Frontal cortex (tissue), 4 donors: ENCODE measurements around the gene MED29. TPM values are rescaled to one million over a fixed set of nuclear protein-coding genes. Genes with fewer than 3 reads are reported as not detected.

Source experiments
- DNase-seq, 2 donors: peaks; one replicate each; pipeline ENCODE4 v3.0.0; 2012; ENCODE audit warnings: low spot score in 2 of 2
- FAIRE-seq: peaks from 2 replicates; lab custom pipeline; 2012; peaks lifted over from hg19 to GRCh38; lab: Jason Lieb, UNC
- total RNA-seq: library from RNA; depleted of rRNA; stranded (reverse); fragments of >200 nt; gene quantifications from one replicate; pipeline ENCODE4 v1.2.3, GENCODE V29; 2014
- donor health status: control.
- donor health status: control.
- donor health status: control.

Gene MED29, protein sequence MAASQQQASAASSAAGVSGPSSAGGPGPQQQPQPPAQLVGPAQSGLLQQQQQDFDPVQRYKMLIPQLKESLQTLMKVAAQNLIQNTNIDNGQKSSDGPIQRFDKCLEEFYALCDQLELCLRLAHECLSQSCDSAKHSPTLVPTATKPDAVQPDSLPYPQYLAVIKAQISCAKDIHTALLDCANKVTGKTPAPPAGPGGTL
- 9.8 TPM for total RNA-seq

DNA sequence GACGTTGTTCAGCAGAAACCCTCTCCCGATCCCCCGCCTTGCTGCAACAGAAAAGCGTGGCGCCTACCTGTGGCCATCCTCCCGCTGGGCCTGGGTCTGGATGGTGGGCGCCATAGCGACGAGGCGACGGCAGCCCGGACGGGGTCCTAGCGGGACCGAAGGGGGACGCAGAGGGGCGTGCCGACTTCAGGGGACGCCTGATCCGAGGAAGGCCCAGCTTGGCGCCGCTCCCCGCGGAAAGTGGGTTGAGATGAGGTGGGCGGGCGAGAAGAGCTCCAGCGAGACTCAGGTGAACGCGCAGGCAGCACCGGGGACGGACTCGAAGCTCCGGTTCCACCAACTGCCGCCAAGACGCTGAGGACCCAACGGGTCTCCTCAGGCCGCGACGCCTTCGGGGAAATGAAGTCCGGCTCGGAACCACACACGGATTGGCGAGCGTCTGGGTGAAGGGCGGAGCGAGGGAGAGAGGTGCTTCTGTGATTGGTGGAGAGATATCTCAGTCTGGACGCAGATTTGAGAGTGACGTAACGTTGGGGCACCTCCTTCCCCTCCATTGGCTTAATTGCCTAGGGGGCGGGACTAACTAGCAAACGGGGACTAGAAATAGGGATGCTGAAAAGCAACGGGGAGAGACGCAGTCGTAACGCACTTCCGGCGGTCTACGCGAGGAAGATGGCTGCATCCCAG, at the start of gene MED29, which contains the start of gene PAF1:
MED29 (plus strand) TSS at position 628 of the 687 bp plus-strand sequence; CDS start at position 673, 45 bp downstream.
PAF1 (minus strand) TSS at position 356 of the 687 bp plus-strand sequence; CDS start at position 114, 242 bp downstream.
- DNase-seq, result peak; percentile 98 to 99
- FAIRE-seq, result peak; percentile 98

DNA sequence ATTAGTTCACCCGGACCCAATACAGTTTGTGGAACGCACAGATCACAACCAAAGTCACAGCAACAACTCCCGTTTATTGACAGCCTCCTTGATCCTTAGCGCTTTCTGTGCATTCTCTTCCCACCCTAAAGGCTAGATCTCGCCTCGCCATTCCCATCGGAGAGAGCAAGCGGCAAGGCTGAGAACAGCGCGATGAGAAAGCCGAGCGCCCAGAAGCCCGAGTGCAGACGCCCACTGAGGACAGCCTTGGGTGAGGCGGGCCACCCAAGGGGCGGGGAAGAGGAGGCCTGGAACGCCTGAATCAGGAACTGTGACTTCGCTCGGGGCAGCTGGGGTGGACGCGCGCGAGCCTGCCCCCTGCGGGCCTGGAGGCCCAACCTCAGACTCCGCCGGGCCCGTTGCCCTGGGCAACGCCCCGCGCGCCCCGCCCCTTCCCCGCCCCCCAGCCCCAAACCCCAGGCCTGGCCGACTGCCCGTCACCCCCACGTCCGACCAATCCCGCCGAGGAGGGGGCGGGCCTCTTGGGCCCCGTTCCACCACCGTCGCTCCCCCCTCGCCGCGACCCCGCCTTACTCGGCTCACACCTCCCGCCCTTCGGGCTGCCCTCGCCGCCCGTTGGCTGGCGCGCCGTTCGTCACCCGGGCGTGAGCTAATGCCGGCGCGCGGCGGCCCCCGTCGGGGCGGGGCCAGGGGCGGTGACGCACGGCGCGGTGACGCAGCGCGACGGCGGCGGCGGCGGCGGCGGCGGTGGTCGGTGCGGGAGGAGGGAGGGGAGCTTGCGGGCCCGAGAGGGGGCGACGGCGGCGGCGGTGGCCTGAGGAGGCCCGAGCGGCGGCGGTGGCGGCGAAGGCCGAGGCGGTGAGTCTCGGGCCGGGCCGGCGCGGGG, 49.2 kb upstream of the MED29 start, which contains the start of gene SAMD4B:
SAMD4B (plus strand) TSS at position 703 of the 886 bp plus-strand sequence. CDS start 14,473 bp downstream, outside the sequence.
- FAIRE-seq (no peak), DNase-seq (peak; percentile 98 to 99)

DNA sequence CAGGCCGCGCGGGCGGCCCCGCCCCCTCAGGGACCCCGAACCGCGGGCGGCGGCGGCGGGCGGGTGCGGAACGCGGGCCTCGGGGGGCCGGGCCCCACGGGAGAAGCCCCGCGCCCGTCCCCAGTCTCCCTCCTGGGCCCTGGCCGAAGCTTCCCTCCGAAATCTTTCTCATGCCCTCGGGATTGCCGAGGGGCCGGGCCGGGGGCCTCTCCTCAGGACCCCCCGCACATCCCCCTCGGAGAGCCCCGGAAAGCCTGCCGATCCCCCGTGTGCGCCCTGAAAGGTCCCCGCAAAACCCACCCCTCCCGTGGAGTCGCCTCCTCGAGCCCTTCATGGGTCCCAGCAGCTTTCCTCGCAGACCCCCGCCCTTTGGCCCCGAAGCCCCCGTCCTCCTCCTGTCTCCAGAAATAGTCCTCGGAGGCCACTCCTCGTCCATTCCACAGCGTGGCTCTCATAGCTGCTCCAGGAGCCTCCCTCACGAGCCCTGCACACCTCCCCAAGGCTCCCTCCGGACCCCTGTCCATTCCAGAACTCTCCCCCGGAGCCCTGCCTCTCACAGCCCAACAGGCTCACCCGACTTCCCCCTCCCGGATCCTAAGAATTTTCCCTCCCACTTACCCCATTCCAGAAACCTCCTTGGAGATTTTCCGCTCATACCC, 48.4 kb upstream of the MED29 start:
- DNase-seq (no peak), FAIRE-seq (no peak)

DNA sequence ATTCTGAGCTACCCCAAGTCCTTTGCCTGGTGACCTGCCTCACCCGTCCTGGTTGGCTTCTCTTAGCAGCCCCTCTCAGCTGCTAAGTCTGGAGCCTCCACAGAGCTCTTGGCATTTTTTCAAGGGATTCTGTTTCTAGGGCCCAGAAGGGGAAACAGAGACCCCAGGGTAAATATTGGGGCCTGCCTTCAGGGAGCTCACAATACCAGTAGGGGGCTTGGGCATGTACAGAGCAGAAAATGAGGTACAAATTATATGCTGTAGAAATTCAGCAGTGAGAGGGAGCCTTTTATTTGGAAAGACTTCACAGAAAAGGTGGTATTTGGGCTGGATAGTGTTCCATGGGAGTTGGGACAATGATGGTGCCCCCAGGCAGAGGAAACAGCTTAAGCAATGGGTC, 45.2 kb upstream of the MED29 start:
- FAIRE-seq (no peak), DNase-seq (no peak)

DNA sequence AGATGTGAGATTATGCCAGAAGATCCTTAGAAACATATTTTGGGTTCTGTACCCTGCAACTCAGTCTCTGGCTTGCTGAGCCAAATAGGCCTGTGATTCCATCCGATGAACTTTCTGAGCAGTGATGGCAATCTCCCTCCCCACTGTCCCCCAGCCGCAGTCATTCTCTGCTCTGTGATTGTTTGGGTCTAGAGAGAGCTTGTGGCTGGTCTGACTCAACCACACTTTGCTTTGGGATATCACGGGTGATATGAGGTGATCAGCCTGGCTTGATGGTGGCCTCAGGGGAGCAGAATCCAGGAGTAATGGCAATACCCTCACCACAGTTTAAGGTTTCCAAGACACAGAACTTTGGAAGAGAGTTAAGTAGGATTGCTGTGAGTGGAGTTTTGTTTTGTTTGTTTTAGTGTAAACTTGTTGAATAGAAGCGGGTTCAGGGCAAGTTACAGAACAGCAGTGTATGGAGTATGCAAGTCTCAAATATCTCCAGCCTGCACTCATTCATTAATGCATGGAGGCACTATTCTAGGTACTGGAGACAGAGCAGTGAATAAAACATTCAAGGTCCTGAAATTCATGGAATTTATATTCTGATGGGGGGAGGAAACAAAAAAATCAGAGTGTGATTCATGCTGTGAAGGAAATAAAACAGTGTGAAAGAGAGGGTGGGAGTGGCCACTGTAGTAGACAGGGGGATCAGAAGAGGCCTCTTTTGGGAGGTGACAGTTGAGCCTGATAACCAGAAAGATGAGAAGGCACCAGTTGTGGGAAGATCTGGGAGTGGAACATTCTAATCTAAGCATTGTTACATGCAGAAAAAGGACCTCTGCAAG, 43.6 kb upstream of the MED29 start:
- DNase-seq, result no peak
- FAIRE-seq, result no peak

DNA sequence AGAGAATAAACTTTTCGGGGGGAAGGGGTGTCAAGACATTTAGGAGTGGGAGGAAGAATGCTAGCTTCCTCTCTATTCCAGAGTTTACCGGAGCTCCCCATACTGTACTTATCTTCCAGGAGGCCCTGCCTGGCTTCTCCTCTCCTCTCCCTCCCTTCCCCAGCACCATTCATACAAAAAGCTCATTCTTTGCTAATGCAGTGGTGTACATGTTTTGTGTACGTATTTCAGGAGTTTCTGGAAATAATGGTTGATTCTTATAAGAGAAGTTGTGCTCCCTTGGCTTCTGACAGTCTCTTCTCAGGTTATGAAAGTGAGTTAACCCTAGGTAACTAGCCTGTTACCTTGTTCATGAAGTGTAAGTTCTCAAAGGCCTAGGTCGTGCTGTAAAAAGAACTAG, 41.9 kb upstream of the MED29 start:
- FAIRE-seq (no peak), DNase-seq (no peak)

DNA sequence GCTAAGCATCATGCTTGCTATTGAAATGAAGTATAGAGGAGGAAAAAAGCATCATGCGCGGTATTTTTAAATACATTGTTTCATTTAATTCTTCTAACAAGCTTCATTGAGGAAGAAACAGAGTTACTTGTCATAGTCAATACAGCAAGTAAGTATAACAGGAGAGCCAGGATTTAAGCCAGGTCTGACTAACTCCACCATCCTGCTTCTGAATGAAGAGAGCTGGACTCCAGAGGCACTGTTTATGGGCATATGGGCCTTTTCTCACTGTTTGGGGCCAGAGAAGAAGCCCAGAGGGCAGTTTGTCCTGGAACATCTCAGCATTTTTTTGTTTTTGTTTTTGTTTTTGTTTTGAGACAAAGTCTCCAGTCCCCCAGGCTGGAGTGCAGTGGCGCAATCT, 41.0 kb upstream of the MED29 start:
- FAIRE-seq (no peak), DNase-seq (no peak)

DNA sequence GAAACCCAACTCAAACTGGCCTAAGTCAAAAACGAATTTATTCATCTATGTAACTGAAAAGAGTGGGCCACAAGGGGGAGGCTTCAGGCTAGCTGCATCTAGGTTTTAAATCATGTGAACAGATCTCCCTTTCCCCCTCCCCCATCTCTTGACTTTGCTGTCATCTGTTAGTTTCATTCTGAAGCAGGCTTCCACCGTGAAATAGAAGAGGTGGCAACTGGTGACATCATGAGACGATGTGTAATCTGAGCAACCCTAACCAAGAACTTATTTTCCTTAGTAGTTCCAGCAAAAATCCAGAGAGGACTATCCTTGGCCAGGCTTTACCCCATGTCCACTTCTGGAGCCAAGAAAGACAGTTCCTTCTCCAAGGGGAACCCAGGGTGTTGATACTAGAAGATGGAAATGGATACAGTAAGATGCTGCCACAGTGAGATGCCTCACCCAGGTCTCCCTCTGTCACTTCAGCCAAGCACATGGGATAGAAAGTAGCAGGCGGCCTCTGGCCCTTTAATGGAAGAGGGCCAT, 39.6 kb upstream of the MED29 start:
- no peak for DNase-seq
- no peak for FAIRE-seq

DNA sequence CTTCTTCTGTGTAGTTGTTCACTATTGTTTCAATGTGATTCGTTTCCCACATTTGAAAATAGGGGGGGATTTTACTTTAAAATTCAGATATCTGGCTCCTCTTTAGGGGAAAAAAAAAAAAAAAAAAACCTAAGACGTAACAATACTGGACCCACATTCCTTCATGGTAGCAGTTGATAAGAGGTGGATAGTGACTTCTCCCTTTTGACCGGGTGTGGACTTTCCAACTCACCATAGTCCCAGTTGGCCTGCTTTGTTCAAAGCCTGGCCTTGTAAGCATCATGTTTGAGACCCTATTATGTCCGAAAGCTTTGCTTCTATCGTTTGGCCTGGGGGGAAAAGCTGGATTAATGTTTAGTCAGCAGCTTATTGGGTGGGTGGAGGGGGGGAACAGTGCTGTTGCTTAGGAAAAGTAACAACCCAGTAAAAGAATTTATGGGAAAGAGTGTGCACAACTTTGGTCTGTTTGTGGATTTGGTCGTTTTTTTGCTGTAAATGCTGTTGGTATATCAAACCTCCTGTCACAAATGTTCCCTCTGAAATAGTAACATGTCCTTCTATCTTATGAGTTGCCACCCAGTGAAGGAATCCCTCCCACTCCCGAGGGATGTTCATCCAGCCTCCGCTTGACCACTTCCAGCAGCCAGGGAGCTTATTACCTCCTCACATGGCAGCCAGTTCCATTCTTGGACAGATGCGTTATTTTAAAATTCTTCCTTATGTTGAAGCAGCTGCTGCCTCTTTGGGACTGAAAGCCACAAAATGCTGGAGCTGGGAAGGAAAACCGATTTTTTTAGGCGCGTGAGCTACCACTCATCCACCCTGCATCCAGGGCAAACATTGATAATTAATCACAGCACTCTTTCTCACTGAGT, 38.6 kb upstream of the MED29 start:
- FAIRE-seq, result no peak
- no peak for DNase-seq

DNA sequence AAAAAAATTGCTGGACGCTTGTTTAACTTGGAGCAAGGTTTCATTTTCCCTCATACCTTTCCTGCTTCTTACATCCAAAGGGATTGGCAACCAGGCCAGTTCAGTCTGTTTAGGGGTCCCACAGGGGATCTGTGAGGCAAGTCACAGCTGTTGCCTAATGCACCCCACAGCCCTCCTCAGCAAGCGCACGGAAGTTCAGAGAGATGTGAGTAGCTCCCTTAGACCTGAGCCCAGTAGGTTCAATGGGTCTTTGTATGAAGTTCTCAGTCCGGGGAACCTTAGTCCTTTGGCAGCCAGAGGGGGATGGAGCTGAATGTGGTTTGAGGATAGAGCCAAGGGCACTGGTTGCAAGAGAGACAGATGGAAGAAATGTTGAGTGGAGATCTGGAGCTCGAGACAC, 35.9 kb upstream of the MED29 start:
- no peak for DNase-seq
- FAIRE-seq, result no peak

DNA sequence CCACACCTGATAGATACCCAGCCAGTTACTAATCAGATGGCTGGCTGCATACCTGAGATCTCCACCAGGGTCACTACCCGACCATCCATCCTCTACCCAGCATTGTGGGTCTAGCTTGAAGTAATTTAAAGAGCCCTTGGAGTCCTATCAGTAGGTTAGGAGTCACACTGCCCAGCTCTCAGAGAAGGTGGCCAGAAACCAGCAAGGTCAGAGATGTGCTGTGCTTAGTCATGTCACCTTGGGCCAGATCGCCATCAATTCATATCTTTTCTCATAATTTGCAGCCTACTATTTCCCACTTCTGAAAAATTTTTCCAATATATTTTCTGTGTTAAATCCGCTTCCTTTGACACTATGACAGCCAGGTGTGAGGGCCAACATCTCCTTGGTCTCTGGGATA, 35.1 kb upstream of the MED29 start:
- FAIRE-seq, result no peak
- DNase-seq, result no peak

DNA sequence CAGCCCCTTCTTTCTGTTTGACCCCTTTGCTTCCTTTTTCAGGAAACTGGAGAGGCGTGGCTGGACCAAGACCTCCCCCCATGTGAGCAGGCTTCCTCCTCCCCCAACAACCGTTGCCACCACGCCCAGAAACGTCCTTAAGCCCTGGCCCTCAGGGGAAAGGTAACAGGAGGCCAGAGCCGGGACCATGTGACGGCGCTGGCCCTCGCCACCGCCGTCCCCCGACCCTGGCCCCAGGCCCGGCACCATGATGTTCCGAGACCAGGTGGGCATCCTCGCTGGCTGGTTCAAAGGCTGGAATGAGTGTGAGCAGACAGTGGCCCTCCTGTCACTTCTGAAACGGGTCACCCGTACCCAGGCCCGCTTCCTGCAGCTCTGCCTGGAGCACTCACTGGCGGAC, 34.5 kb upstream of the MED29 start:
- DNase-seq (no peak), FAIRE-seq (no peak)

DNA sequence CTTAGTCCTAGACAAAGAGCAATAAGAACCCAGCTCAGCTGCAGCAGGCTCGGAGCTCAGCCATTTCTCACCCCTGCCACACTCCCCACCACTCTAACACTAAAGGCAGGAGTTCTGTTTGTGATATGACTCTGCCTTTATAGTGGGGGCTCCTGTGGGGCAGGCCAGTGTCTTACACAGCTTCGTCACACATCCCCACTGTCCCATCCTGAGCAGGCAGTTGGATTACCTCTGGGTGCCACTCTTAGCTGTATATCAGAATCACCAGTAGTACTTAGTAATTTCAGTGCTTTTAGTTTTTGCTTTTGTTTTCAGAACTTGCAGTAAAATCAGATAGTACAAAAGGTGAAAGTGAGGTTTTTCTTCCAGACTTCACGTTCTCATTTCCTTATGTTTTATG, 32.2 kb upstream of the MED29 start:
- DNase-seq (no peak), FAIRE-seq (no peak)

DNA sequence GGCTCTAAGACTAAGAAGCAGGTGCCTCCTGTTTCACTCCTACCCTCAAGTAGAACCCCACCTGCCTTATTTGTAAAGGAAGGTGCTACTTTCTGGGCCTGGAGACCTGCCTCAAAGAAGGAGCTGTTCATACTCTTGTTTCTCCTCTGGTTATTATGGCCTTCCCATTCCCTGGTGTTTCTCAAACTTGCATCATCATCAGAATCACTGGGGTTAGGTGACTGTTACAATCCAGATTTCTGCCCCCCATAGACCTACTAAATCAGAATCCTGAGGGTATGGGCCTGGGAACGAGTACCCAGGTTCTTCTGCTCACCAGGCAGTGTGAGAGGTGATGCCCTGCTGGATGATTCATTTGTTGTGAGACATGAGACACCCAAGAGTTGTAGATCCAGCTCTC, 30.6 kb upstream of the MED29 start:
- DNase-seq, result no peak
- FAIRE-seq, result no peak

DNA sequence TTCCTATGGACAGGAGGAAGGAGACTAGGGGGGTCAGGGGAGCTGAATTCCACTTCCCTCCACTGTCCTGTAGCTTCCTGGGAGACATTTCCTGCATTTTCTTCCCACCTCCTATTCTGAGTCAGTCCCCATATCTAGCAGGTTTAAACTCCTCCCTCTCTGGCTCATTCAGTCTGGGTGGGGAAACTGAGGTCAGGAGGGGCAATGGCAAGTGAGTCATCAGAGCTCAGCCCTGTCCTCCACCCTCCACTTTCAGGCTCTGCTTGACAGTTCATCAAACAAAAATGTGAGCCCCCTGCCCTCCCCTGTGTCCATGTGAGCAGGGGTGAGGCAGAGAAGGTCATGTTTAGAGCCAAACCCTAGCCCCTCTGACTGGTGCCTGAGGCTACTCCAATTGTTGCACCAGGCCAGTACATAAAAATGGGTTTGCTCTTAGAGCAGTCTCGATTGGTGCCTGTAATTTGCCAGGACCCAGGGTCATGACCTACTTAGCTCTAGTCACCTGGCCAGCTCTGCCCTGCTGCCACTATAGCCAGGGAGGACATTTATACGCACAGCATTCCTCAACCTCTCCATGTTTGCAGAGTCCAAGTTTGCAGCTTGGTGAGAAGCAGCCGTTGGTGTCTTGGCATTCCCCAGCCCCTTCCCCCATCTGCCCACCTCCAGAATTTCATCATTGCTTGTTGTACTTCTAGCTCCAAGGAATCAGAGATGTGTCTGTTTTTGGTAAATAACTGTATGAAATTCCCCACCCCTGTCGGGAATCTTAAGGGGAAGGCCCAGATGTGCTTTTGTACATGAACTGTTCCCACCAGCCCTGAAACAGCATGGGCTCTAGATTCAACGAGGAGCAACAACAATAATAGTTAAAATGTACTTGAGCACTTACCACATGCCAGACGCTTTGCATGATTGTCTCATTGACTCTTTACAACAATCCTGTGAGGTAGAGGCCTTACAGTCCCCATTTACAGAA, 28.2 kb upstream of the MED29 start:
- DNase-seq, result no peak
- FAIRE-seq, result no peak

DNA sequence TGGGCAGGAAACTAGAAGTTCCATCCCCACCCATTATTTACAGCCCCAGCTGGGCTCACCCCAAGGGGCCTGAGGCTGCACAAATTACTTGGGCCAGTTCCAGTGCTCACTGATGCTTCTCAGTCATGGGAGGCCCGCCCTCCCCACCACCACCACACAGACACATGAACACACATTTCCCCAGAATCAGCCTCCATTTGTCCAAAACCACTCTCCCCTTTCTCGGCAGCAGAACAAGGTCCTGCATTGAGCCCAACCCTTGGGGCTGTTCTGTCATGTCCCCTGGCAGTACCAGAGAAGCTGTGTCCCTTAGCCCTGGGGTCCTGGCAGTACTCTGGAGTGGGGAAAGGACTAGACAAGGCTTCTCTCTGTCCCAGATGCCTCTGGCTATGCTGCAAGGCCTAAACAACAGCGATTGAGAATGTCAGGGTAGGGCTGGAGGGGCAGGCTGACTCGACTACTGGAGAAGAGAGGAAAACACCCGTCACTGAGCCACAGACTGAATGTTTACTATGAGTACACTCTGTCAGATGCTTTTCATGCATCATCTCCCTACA, 27.2 kb upstream of the MED29 start:
- DNase-seq (peak; percentile 48 to 61), FAIRE-seq (no peak)

DNA sequence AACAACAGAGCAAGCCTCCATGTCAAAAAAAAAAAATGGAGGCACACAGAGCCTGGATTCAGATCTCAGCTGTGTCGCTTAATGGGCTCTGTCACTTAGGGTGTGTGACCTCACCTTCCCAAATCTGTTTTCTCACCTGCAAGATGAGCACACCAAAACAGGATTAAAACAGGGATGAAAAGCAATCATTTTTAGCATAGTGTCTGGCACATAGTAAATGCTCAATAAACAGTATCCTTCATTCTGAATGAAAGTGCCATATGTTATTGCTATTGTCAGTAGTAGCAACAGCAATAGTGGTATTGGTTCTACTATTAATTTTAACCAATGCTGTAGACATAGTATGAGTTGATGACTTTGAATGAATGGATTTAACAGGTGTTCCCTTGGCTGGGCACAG, 25.6 kb upstream of the MED29 start:
- DNase-seq (no peak), FAIRE-seq (no peak)
